Activated CD4-positive, alpha-beta T cell treated with anti-CD3 and anti-CD28 coated beads, Interleukin-2, Interleukin-4, amounts not matched to agents 100 ng/mL and 50 ng/mL, durations not matched to agents 16 hours and 8 hours (primary cell): ENCODE results near the gene ORM1.

Experiments
- DNase-seq: peaks from one replicate; pipeline ENCODE4 v3.0.0-alpha.2; 2020; ENCODE audit warnings: low spot score

ORM1 gene

DNA sequence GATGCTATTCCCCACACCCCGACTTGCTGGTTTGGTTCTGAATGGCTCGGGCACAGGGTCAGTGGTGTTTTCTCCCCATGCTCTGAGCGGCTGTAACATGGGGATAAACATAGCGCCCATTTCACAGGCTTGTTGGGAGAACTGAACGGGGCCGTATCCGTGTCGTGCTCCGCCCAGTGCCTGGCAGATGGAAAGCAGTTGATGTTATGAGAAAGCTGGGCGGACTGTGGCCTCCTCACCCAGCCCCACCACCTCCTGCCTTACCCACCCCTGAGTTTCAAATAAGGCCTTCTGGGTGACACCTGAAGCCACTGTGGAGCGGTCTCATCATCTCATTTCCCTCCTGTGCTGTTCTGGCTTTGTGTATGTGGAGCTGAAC lies 21.3 kb downstream of the ORM1 start:
- DNase-seq: no peak

DNA sequence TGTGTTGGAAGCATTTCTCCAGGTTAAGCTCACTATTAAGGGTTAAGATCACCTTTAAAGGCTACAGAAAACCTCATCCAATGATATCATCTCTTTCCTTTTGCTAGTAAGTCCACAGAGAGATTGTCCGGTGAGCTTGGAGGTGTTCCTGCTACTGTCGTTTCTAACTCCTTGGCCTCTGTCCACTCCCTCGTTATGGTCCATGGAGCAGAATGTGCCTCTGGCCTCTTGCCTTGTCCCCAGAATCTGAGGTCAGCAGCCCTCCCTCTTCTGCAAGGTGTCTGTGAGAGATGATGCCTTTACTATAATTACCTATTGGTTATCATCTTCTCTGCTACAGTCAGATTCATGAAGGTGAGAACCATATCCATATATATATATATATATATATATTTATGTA lies 21.8 kb downstream of the ORM1 start:
- no peak for DNase-seq

DNA sequence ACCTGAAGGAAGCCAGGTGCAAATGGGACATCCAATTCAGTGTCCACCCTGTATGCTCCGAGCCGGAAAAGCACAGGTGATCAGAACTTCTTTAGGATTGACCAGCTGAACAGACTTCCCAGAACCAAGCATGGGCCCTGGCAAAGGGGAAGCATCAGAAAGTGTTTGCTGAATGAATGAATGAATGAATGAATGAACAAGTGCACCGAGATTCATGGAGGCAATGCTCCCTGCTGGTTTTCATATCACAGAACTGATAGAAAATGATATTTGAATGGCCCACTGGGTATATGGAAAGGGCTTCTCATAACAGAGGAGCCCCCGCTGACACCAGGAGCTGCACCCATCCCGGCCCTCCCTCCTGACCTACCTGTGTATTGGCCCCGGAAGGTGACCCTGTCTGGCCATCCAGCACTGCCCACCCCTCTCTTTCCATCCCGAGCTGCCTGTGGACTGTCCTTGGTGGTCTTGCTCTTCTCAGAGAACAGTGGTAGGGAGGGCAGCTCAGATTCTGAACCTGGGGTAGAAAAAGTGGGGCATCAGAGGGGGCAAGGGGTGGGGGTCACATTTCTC lies 22.7 kb downstream of the ORM1 start:
- DNase-seq: no peak

DNA sequence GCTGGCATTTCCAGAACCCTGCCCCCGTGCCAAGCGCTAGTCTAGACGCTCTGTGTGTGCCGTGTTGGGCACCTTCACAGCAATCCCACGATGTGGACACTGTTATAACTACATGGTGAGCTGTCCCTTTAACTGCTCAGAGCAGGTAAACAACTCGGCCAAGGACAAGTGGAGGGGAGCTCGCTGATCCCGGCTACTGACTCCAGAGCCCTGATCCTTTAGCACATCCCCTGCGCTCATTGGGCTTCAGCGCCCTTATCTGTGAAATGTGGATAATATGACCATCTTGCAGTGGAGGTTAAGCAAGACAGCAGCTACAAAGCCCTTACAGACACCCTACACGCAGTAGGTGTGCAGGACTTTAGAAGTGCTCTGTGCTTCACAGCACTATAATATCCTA lies 23.2 kb downstream of the ORM1 start:
- DNase-seq: no peak

- no peak for DNase-seq
These were observed 24.8 kb downstream of the ORM1 start for GRCh38 chr9:114347675-114348074.

- no peak for DNase-seq
These were observed 25.5 kb downstream of the ORM1 start for GRCh38 chr9:114348261-114348905.

DNA sequence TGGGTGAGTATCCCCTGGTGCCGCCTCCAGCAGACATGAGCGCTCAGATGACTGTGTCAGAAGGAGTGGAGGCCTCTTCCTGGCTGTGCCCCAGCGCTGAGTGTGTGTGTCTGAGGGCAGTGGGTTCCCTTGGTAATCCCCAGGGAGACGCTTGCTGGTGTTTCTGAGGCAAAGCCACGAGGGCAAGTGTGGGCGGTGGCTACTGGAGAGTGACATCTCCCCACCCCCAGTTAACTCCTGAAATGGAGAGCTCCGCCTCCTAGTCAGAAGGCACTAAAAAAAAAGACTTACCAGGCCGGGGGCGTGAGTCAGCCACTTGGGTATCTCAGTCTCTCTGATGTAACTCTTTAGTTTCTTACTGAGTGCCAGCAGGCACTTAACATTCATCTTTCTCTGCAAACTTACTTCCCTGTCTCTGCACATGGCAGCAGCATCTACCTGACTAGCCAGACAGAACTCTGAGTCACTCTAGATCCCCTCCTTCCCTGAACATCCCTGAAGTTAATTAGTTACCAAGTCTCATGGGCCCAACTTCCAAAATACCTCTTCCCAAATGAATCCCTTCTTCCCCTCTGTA lies 26.1 kb downstream of the ORM1 start:
- peak; percentile 90 for DNase-seq

GRCh38 chr9:114349713-114350480 lies 27.0 kb downstream of the ORM1 start:
- no peak for DNase-seq

- DNase-seq: no peak
These were observed 27.9 kb downstream of the ORM1 start for GRCh38 chr9:114350636-114351401.

DNA sequence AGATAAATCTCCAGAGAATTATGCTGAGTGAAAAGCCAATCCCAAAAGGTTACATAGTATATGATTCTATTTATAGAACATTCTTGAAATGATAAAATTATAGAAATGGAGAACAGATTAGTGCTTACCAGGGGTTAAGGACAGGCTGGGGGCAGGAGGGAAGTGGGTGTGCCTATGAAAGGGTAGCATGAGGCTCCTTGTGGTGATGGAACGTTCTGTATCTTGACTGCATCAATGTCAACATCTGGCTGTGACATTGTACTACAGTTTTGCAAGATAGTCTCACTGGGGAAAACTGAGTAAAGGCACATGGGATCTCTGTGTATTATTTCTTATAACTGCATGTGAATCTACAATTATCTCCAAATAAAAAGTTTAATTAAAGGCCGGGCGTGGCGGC lies 29.0 kb downstream of the ORM1 start:
- DNase-seq: no peak

DNA sequence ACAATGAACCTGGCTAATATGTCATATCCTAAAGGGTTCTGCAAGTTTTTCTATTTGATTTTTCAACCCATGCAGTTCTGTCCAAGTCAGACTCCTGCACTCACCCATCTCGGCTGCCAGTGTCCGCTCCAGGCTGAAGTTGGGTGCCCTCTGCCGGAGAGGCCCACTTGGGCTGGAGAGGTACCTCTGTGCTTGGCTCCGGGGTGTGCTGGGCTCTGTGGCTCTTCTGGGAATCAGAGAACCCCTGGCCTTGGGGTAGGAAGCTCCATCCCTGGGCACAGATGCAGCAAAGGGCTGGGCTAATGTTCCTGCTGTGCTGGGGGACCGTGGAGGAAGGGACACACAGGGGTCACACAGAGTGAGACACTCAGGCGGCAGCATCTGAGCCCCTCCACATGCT lies 32.9 kb downstream of the ORM1 start:
- no peak for DNase-seq

GRCh38 chr9:114356792-114357191 lies 33.9 kb downstream of the ORM1 start:
- DNase-seq: no peak

DNA sequence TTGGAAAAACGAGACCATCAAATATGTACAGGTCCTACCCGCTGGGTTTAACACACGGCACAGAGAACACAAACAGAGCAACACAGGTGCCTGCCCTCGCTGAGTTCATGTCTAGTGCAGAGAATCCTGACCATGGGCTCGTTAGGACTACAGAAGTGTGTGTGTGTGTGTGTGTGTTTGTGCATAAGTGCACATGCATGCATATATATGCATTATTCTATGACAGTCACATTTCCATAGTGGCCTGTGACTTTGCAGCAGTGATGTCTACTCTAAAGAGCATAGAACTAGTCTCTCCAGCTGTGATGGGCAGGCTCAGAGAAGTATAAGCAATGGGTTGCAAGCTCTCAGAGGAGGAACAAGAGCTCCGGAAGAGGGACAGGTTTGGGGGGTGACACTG lies 34.5 kb downstream of the ORM1 start:
- DNase-seq: no peak

- no peak for DNase-seq
These were observed 35.0 kb downstream of the ORM1 start for GRCh38 chr9:114357911-114358328.

DNA sequence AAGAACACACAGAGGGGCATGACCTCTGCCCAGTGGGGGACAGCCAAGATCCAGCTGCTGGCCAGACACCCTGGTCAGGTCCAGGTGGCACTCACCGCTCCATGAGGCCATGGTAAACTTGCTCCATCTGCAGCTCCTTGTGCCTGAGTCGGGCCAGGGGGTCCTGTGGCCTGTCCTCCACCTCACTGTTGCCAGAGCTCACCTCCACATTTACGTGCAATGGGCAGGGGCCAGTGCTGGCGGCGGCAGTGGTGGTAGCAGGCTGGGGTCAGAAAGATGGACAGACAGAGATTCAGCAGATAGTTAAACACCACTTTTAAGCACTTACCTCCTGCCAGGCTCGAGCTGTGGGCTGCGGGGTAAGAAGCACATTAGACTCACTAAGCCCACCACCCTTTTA lies 36.9 kb downstream of the ORM1 start:
- no peak for DNase-seq

DNA sequence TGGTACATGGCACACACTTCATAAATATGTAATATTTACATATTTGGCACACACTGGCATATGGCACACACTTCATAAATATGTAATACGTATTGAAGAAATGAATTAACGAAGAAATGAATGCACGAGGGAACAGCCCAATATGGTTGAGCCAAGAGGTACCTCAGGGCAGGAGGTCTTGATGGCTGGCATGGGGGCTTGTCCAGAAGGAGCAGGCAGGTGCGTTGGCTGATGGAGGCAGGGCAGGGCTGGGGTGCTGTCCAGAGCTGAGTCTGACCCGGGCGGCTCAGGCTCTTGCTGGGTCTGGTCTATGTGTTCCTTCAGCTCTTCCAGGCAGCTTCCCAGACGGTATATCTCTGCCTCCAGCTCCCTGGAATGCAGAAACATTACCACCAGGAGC lies 38.6 kb downstream of the ORM1 start:
- DNase-seq: no peak

GRCh38 chr9:114362394-114362793 lies 39.5 kb downstream of the ORM1 start:
- DNase-seq: no peak

GRCh38 chr9:114363424-114363823 lies 40.5 kb downstream of the ORM1 start:
- no peak for DNase-seq

DNA sequence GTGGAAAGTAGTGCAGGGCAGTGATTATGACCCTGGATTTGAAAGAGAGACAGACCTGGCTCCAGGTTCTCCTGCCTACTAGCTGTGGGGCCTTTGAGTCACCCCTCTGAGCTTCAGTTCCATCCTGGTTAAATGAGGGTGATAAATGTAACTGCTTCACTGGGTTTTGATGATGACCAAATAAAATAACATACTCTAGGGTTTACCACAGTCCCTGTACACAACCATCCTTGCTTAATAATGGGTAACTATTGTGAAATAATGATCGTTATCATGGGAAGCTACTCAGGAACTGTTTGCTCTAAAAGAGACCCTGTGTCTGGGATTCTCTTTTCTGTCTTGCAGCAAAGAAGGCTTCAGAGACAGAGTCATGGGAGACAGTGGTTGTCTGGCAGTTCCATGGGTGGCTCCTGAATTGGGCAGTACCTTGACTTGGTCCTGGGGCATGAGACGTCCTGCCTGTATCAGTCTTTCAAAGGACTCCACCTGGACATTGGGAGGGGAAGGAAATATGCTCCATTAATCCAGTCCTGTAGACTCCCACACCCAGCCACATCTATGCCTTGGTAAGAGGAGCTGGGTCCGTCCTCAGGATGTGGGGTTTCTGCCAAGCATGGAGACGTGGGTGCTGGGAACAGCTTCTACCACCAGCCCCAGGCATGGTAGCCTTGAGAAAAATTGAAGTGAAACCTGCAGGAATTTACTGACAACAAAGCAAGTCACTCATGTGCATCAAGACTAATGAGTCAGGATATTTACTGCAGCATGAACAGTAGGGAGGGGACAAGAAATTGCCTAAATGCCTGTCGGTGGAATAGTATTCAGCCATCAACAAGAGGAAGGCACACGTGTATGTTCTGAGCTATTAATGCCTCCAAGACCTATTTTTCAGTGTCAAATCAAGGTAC lies 41.5 kb downstream of the ORM1 start:
- no peak for DNase-seq

DNA sequence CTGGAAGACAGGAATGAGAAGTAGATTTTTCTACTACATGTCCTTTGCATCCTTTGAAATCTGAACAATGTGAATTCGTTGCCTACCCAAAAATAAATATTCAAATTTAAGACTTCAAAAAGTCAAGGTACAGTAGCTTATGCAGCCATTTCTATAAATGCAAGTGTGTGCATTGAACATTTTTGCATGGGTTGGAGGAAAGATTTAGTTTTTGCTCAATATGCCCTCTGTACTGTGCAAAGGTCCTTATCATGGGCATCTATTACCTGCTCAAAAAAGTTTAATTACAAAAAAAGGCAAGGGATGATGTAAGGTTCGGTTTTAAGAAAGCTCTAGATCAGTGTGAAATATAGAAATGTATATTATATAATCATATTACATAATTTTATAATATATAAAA lies 42.3 kb downstream of the ORM1 start:
- DNase-seq: no peak

- DNase-seq: peak; percentile 70
These were observed 43.6 kb downstream of the ORM1 start for GRCh38 chr9:114366334-114367128.
